ENCODE measurements around the gene ZAR1L. TPM values are rescaled to one million over a fixed set of nuclear protein-coding genes. Genes with fewer than 3 reads are reported as not detected.
A peak's percentile ranks its signal among the peaks of the same experiment; 100 is the strongest.

ZAR1L gene
- total and polyA plus RNA-seq, 3 experiments from 2014 or later, result not detected

DNA sequence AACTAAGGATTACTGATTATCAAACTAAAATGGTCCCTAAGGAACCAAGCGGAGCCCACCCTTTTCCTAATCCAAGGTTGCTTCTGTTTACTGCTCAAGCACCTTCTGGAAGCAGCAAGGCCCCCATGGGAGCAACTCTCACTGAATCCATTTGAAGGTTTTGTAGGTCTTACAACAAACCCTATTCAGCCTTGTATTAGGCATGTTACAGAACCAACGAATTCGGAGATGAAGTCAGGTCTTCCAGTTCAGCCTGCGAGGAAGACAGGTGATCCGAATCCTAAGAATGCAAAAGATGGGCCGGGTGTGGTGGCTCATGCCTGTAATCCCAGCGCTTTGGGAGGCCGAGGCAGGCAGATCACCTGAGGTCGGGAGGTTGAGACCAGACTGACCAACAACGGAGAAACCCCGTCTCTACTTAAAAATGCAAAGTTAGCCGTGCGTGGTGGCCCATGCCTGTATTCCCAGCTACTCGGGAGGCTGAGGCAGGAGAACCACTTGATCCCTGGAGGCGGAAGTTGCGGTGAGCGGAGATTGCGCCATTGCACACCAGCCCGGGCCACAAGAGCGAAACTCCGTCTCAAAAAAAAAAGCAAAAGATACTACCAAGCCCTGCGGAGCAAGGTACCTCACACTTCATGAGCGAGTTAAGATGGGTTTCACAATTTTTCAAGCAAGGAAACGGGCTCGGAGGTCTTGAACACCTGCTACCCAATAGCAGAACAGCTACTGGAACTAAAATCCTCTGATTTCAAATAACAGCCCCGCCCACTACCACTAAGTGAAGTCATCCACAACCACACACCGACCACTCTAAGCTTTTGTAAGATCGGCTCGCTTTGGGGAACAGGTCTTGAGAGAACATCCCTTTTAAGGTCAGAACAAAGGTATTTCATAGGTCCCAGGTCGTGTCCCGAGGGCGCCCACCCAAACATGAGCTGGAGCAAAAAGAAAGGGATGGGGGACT, 609 bp downstream of the ZAR1L start:
- no peaks in the 10 kb centered on the region for H3K27me3 ChIP-seq (ENCODE audit: insufficient read depth, low read length, poor library complexity, severe bottlenecking)
- Mint-ChIP-seq H3K27ac (peak overlapping the region; percentile 98 to 100 (median 100)), H3K9me3 (no peaks in the 10 kb centered on the region), H3K36me3 (peaks cover 0 to 12% (median 0%) of the 10 kb centered on the region in 3 donors), H3K4me3 (peak overlapping the region; percentile 89 to 100 (median 97)), H3K27me3 (peaks cover 0 to 5% of the 10 kb centered on the region in 2 donors), H3K4me1 (peaks cover 16 to 31% (median 29%) of the 10 kb centered on the region in 3 donors)
- H3K27ac ChIP-seq (ENCODE audit: low read depth, low read length), result peak overlapping the region; percentile 100
- peak; percentile 50 to 83 (median 78) for DNase-seq
- H3K4me1 ChIP-seq (ENCODE audit: insufficient read depth, low read length), result peaks cover 18% of the 10 kb centered on the region
- peak overlapping the region; percentile 96 for H3K4me3 ChIP-seq (ENCODE audit: low read length)
- H3K36me3 ChIP-seq (ENCODE audit: insufficient read depth, low read length), result no peaks in the 10 kb centered on the region
- ChIA-PET POLR2A (interaction anchor here (1.0 to 3.1 kb wide), 9 partner anchors 24 to 1228 kb away, joined by 3 to 41 read pairs (median 8); partner anchors contain the start of genes N4BP2L1, N4BP2L2 and PDS5B), CTCF (interaction anchor here (1.0 to 1.6 kb wide), 7 partner anchors 9 to 405 kb away, joined by 3 to 5 read pairs (median 4); partner anchors contain the start of gene N4BP2L1)
- no peaks in the 10 kb centered on the region for H3K9me3 ChIP-seq (ENCODE audit: low read length)

- Mint-ChIP-seq H3K27ac (no peak overlapping the region), H3K27me3 (peaks cover under 1 to 5% of the 10 kb centered on the region in 2 donors), H3K4me1 (peaks cover 18 to 32% (median 31%) of the 10 kb centered on the region in 3 donors), H3K36me3 (peaks cover 0 to 12% (median 0%) of the 10 kb centered on the region in 3 donors), H3K4me3 (no peak overlapping the region), H3K9me3 (no peaks in the 10 kb centered on the region)
- Histone ChIP-seq H3K4me3 (ENCODE audit: low read length) (no peak overlapping the region), H3K9me3 (ENCODE audit: low read length) (no peaks in the 10 kb centered on the region), H3K4me1 (ENCODE audit: insufficient read depth, low read length) (peaks cover 21% of the 10 kb centered on the region), H3K27me3 (ENCODE audit: insufficient read depth, low read length, poor library complexity, severe bottlenecking) (no peaks in the 10 kb centered on the region), H3K27ac (ENCODE audit: low read depth, low read length) (no peak overlapping the region), H3K36me3 (ENCODE audit: insufficient read depth, low read length) (no peaks in the 10 kb centered on the region)
- no peak for DNase-seq
- ChIA-PET POLR2A (no interaction called here), CTCF (interaction anchor here (1.2 kb wide), 2 partner anchors 43 to 402 kb away, joined by 3 to 5 read pairs; no protein-coding TSS in a partner anchor)
Measured at GRCh38 chr13:32311188-32311897, 3.8 kb downstream of the ZAR1L start.

GRCh38 chr13:32310134-32310706, 4.9 kb downstream of the ZAR1L start:
- POLR2A ChIA-PET, result no interaction called here
- peaks cover 0 to 6% (median 0%) of the 10 kb centered on the region in 3 donors for H3K36me3 Mint-ChIP-seq
- Histone ChIP-seq H3K36me3 (ENCODE audit: insufficient read depth, low read length) (no peaks in the 10 kb centered on the region), H3K27ac (ENCODE audit: low read depth, low read length) (no peak overlapping the region), H3K9me3 (ENCODE audit: low read length) (no peaks in the 10 kb centered on the region), H3K27me3 (ENCODE audit: insufficient read depth, low read length, poor library complexity, severe bottlenecking) (no peaks in the 10 kb centered on the region), H3K4me1 (ENCODE audit: insufficient read depth, low read length) (peaks cover 16% of the 10 kb centered on the region), H3K4me3 (ENCODE audit: low read length) (no peak overlapping the region)
- H3K27ac Mint-ChIP-seq, result peak overlapping the region in 3 of 8 donors; percentile 23 to 32 (median 31)
- H3K4me1 Mint-ChIP-seq, result peaks cover 14 to 28% (median 26%) of the 10 kb centered on the region in 3 donors
- H3K4me3 Mint-ChIP-seq, result peak overlapping the region in 4 of 7 donors; percentile 7 to 37 (median 19)
- CTCF ChIA-PET, result interaction anchor here (1.2 kb wide), 2 partner anchors 42 to 400 kb away, joined by 3 to 5 read pairs; no protein-coding TSS in a partner anchor
- peaks cover 4 to 5% of the 10 kb centered on the region in 2 donors for H3K27me3 Mint-ChIP-seq
- H3K9me3 Mint-ChIP-seq, result no peaks in the 10 kb centered on the region
- DNase-seq, result peak in 2 of 5 donors; percentile 40 to 46

GRCh38 chr13:32309312-32310133, 5.6 kb downstream of the ZAR1L start:
- Mint-ChIP-seq H3K36me3 (no peaks in the 10 kb centered on the region), H3K4me1 (peaks cover 9 to 22% (median 19%) of the 10 kb centered on the region in 3 donors), H3K9me3 (no peaks in the 10 kb centered on the region), H3K27me3 (peaks cover 2 to 4% of the 10 kb centered on the region in 2 donors), H3K4me3 (peak overlapping the region in 5 of 7 donors; percentile 7 to 37 (median 27)), H3K27ac (peak overlapping the region in 2 of 8 donors; percentile 11 to 28)
- ChIA-PET CTCF (interaction anchor here (0.8 kb wide), 1 partner anchor 117 kb away, joined by 3 read pairs; no protein-coding TSS in a partner anchor), POLR2A (no interaction called here)
- no peak for DNase-seq
- Histone ChIP-seq H3K4me1 (ENCODE audit: insufficient read depth, low read length) (peaks cover 10% of the 10 kb centered on the region), H3K4me3 (ENCODE audit: low read length) (no peak overlapping the region), H3K27me3 (ENCODE audit: insufficient read depth, low read length, poor library complexity, severe bottlenecking) (no peaks in the 10 kb centered on the region), H3K9me3 (ENCODE audit: low read length) (no peaks in the 10 kb centered on the region), H3K27ac (ENCODE audit: low read depth, low read length) (no peak overlapping the region), H3K36me3 (ENCODE audit: insufficient read depth, low read length) (no peaks in the 10 kb centered on the region)

DNA sequence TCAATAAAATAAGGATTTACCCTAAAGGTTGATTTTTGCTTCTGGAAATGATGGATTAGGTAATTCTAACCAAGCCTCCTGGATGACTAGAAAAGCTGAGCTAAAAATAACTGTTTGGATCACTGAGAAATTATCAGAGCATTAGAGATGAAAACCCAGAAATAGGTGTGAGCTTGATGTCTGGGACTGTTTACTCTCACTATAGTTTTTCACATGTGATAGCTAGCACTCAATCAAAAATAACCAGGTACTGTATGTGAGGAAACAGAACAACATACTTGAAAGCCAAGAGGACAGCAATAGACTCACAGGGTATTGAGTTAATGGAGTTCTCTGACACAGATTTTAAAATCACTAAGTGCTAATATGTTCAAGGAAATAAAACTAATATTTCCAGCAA, 9.5 kb downstream of the ZAR1L start:
- Mint-ChIP-seq H3K27me3 (peaks cover 2 to 4% of the 10 kb centered on the region in 2 donors), H3K4me1 (peaks cover 7 to 17% (median 13%) of the 10 kb centered on the region in 3 donors), H3K4me3 (no peak overlapping the region), H3K36me3 (no peaks in the 10 kb centered on the region), H3K9me3 (no peaks in the 10 kb centered on the region), H3K27ac (no peak overlapping the region)
- no peak overlapping the region for H3K4me3 ChIP-seq (ENCODE audit: low read length)
- H3K36me3 ChIP-seq (ENCODE audit: insufficient read depth, low read length), result no peaks in the 10 kb centered on the region
- H3K4me1 ChIP-seq (ENCODE audit: insufficient read depth, low read length), result peaks cover 9% of the 10 kb centered on the region
- ChIA-PET POLR2A (no interaction called here), CTCF (interaction anchor here (1.3 kb wide), 1 partner anchor 9 kb away, joined by 3 read pairs; the partner anchor contains the start of genes BRCA2 and ZAR1L)
- no peak overlapping the region for H3K27ac ChIP-seq (ENCODE audit: low read depth, low read length)
- H3K9me3 ChIP-seq (ENCODE audit: low read length), result no peaks in the 10 kb centered on the region
- no peaks in the 10 kb centered on the region for H3K27me3 ChIP-seq (ENCODE audit: insufficient read depth, low read length, poor library complexity, severe bottlenecking)
- DNase-seq, result no peak

DNA sequence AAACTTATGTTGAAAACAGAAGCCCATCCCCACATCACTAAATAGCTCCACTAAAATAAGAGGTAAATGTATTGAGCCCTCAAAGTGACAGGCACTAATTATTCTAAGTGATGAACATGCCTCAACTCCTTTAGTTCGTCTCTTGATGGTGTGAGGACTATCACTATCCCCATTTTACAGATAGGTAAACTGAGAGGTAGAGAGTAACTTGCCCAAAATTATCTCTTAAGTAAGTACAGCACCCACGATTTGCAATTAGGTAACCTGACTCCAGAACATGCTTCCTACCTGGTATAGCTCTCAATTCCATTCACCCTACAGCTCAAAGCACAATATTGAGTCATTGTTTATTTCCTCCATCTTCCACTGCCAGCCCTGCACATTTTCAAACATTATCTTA, 12.7 kb downstream of the ZAR1L start:
- H3K36me3 Mint-ChIP-seq, result no peaks in the 10 kb centered on the region
- ChIA-PET POLR2A (no interaction called here), CTCF (no interaction called here)
- H3K27ac Mint-ChIP-seq, result no peak overlapping the region
- Histone ChIP-seq H3K36me3 (ENCODE audit: insufficient read depth, low read length) (no peaks in the 10 kb centered on the region), H3K4me3 (ENCODE audit: low read length) (no peak overlapping the region), H3K27me3 (ENCODE audit: insufficient read depth, low read length, poor library complexity, severe bottlenecking) (no peaks in the 10 kb centered on the region), H3K27ac (ENCODE audit: low read depth, low read length) (no peak overlapping the region), H3K9me3 (ENCODE audit: low read length) (no peaks in the 10 kb centered on the region), H3K4me1 (ENCODE audit: insufficient read depth, low read length) (no peaks in the 10 kb centered on the region)
- no peak overlapping the region for H3K4me3 Mint-ChIP-seq
- no peaks in the 10 kb centered on the region for H3K9me3 Mint-ChIP-seq
- peaks cover 5 to 26% of the 10 kb centered on the region in 2 donors for H3K27me3 Mint-ChIP-seq
- no peak for DNase-seq
- H3K4me1 Mint-ChIP-seq, result no peaks in the 10 kb centered on the region

DNA sequence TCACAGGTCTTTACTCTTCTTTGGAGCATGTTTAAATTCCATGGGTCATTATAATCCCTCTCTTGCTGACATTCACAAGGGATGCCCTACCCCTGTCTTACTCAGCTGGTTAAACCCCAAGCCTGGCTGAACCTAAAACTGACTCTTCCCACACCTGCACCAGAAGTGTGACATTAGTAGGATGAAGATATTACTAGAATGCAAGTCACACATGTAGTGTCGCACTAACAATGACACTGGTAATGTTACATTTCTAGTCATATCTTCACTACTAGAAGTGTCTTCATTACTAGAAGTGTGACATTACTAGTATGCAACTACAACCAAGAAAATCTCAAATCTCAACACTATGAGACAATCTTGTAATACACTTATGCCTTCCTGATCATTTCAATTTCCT, 14.2 kb downstream of the ZAR1L start:
- CTCF ChIA-PET, result no interaction called here
- Histone ChIP-seq H3K9me3 (ENCODE audit: low read length) (no peaks in the 10 kb centered on the region), H3K36me3 (ENCODE audit: insufficient read depth, low read length) (no peaks in the 10 kb centered on the region), H3K4me1 (ENCODE audit: insufficient read depth, low read length) (no peaks in the 10 kb centered on the region), H3K27me3 (ENCODE audit: insufficient read depth, low read length, poor library complexity, severe bottlenecking) (no peaks in the 10 kb centered on the region), H3K4me3 (ENCODE audit: low read length) (no peak overlapping the region), H3K27ac (ENCODE audit: low read depth, low read length) (no peak overlapping the region)
- no peak overlapping the region for H3K4me3 Mint-ChIP-seq
- DNase-seq, result no peak
- H3K9me3 Mint-ChIP-seq, result no peaks in the 10 kb centered on the region
- H3K27ac Mint-ChIP-seq, result no peak overlapping the region
- H3K36me3 Mint-ChIP-seq, result no peaks in the 10 kb centered on the region
- H3K27me3 Mint-ChIP-seq, result peaks cover 6 to 32% of the 10 kb centered on the region in 2 donors
- POLR2A ChIA-PET, result no interaction called here
- no peaks in the 10 kb centered on the region for H3K4me1 Mint-ChIP-seq

Data from CD8-positive, alpha-beta memory T cell (primary cell).